Measurements from ENCODE around the gene ATXN7L1.

ATXN7L1 gene

GRCh38 chr7:105691082-105691679 lies 185.2 kb downstream of the ATXN7L1 start:
- ChIA-PET CTCF (no interaction called here), POLR2A (interaction anchor here (0.8 kb wide), 1 partner anchor 10 kb away, joined by 3 read pairs; no protein-coding TSS in a partner anchor)
- no peak for DNase-seq (ENCODE audit: extremely low spot score)
- TF ChIP-seq FOXK2 (IDR thresholded peaks at IDR 0.05) (no peak), FOXM1 (IDR thresholded peaks at IDR 0.05; ENCODE audit: borderline replicate concordance) (no peak), SP1 (IDR thresholded peaks at IDR 0.05) (no peak), BHLHE40 (IDR thresholded peaks at IDR 0.05; ENCODE audit: borderline replicate concordance) (no peak), CTBP1 (IDR thresholded peaks at IDR 0.05; ENCODE audit: borderline replicate concordance) (no peak), L3MBTL2 (conservative IDR thresholded peaks at IDR 0.05) (no peak), LEF1 (IDR thresholded peaks at IDR 0.05; ENCODE audit: borderline replicate concordance) (no peak), PKNOX1 (IDR thresholded peaks at IDR 0.05) (no peak), HDGF (IDR thresholded peaks at IDR 0.05; ENCODE audit: borderline replicate concordance) (no peak), SUZ12 (IDR thresholded peaks at IDR 0.05) (no peak)

GRCh38 chr7:105690325-105690945 lies 186.0 kb downstream of the ATXN7L1 start:
- ChIA-PET CTCF (no interaction called here), POLR2A (no interaction called here)
- TF ChIP-seq ZNF384 (IDR thresholded peaks at IDR 0.05): no peak
- no peak for TF ChIP-seq L3MBTL2 (conservative IDR thresholded peaks at IDR 0.05)
- no peak for TF ChIP-seq NFRKB (IDR thresholded peaks at IDR 0.05)
- TF ChIP-seq LEF1 (IDR thresholded peaks at IDR 0.05; ENCODE audit: borderline replicate concordance): no peak
- no peak for TF ChIP-seq TARDBP (IDR thresholded peaks at IDR 0.05)
- no peak for TF ChIP-seq SUZ12 (IDR thresholded peaks at IDR 0.05)
- TF ChIP-seq ELF4 (IDR thresholded peaks at IDR 0.05): no peak
- no peak for TF ChIP-seq PKNOX1 (IDR thresholded peaks at IDR 0.05)
- TF ChIP-seq HDGF (IDR thresholded peaks at IDR 0.05; ENCODE audit: borderline replicate concordance): no peak
- no peak for TF ChIP-seq BHLHE40 (IDR thresholded peaks at IDR 0.05; ENCODE audit: borderline replicate concordance)
- no peak for TF ChIP-seq FOXM1 (IDR thresholded peaks at IDR 0.05; ENCODE audit: borderline replicate concordance)
- TF ChIP-seq CTBP1 (IDR thresholded peaks at IDR 0.05; ENCODE audit: borderline replicate concordance): no peak
- no peak for TF ChIP-seq SP1 (IDR thresholded peaks at IDR 0.05)
- no peak for TF ChIP-seq FOXK2 (IDR thresholded peaks at IDR 0.05)
- no peak for DNase-seq (ENCODE audit: extremely low spot score)

DNA sequence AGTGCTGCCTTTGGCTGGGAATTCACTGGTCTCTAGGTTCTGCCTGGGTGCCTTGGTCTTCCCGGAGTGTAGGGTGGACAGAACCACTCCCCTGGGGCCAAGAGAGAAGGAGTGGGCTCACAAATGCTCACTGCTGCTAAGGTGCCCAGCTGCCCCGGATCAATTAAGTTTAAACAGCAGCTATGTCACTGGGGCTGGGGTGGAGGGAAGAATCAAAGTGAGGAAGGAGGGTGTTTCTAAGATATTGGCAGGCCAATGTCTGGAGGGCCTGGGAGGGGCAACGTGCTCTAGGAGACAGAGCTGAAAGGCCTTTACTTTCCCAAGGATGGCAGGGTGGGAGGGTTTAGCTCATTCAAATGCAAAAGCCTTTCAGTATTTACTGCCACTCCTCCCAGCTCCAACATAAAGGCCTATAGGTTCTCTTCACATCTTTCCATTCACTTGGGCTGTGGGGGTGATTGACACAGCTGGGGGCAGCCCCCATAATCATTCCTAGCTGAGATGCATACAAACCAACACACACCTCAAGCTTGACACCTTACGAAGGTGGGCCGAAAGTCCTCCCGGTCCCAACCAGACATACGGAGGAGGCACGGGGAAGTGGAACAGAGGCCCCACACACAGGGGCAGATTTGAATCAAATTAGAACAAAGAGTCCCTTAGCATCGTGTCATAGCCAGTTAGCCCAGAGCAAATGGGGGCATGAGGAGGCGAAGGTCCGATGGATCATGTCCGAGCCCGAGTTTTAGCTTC lies 187.2 kb downstream of the ATXN7L1 start:
- ChIA-PET CTCF (no interaction called here), POLR2A (no interaction called here)
- DNase-seq (ENCODE audit: extremely low spot score): no peak
- TF ChIP-seq ELF4 (IDR thresholded peaks at IDR 0.05) (no peak), HDGF (IDR thresholded peaks at IDR 0.05; ENCODE audit: borderline replicate concordance) (no peak)

DNA sequence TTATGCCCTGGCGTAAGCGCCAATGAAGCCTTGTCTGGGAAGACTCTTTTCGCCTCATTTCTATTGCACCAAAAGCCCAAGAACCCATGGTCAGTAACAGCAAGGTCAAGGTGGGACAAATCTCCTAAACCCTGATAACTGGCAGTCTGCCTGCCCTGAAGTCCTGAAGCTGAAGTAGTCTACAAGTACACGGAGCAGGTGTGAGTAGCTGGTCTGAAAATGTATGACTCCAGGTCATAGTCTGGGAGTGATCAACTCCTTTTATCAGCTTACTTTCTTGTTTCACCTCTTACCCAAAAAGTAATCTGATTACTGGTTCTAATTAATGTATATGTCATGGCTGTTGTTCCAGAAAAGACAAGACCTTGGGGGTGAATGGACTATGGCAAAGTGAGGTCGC lies 187.8 kb downstream of the ATXN7L1 start:
- TF ChIP-seq SUZ12 (IDR thresholded peaks at IDR 0.05) (no peak), ZNF384 (IDR thresholded peaks at IDR 0.05) (no peak), PKNOX1 (IDR thresholded peaks at IDR 0.05) (no peak), SP1 (IDR thresholded peaks at IDR 0.05) (no peak), ARNT (IDR thresholded peaks at IDR 0.05) (no peak)
- no peak for DNase-seq (ENCODE audit: extremely low spot score)
- CTCF ChIA-PET: no interaction called here
- POLR2A ChIA-PET: no interaction called here

GRCh38 chr7:105685161-105685560 lies 191.2 kb downstream of the ATXN7L1 start:
- ChIA-PET CTCF (no interaction called here), POLR2A (no interaction called here)
- DNase-seq (ENCODE audit: extremely low spot score): no peak
- no peak for TF ChIP-seq FOXA1 (IDR thresholded peaks at IDR 0.05)
- no peak for TF ChIP-seq ARNT (IDR thresholded peaks at IDR 0.05)
- no peak for TF ChIP-seq FOXM1 (IDR thresholded peaks at IDR 0.05; ENCODE audit: borderline replicate concordance)
- TF ChIP-seq FOXK2 (IDR thresholded peaks at IDR 0.05): no peak
- no peak for TF ChIP-seq SUZ12 (IDR thresholded peaks at IDR 0.05)
- TF ChIP-seq TARDBP (IDR thresholded peaks at IDR 0.05): no peak
- TF ChIP-seq ELF4 (IDR thresholded peaks at IDR 0.05): no peak
- TF ChIP-seq HDGF (IDR thresholded peaks at IDR 0.05; ENCODE audit: borderline replicate concordance): no peak

GRCh38 chr7:105682341-105683060 lies 193.9 kb downstream of the ATXN7L1 start:
- POLR2A ChIA-PET: no interaction called here
- TF ChIP-seq HDGF (IDR thresholded peaks at IDR 0.05; ENCODE audit: borderline replicate concordance) (no peak), LEF1 (IDR thresholded peaks at IDR 0.05; ENCODE audit: borderline replicate concordance) (no peak), NFRKB (IDR thresholded peaks at IDR 0.05) (no peak), PKNOX1 (IDR thresholded peaks at IDR 0.05) (no peak), SP1 (IDR thresholded peaks at IDR 0.05) (no peak), L3MBTL2 (conservative IDR thresholded peaks at IDR 0.05) (no peak), BHLHE40 (IDR thresholded peaks at IDR 0.05; ENCODE audit: borderline replicate concordance) (no peak), CTBP1 (IDR thresholded peaks at IDR 0.05; ENCODE audit: borderline replicate concordance) (no peak), ELF4 (IDR thresholded peaks at IDR 0.05) (no peak), SUZ12 (IDR thresholded peaks at IDR 0.05) (no peak), ZNF384 (IDR thresholded peaks at IDR 0.05) (no peak), FOXM1 (IDR thresholded peaks at IDR 0.05; ENCODE audit: borderline replicate concordance) (no peak), ARNT (IDR thresholded peaks at IDR 0.05) (no peak), FOXK2 (IDR thresholded peaks at IDR 0.05) (no peak), TARDBP (IDR thresholded peaks at IDR 0.05) (no peak), FOXA1 (IDR thresholded peaks at IDR 0.05) (no peak)
- CTCF ChIA-PET: interaction anchor here (1.1 kb wide), 1 partner anchor 26 kb away, joined by 3 read pairs; no protein-coding TSS in a partner anchor
- no peak for DNase-seq (ENCODE audit: extremely low spot score)

All from HEK293T (cell line).